ENCODE data around the gene TERT. TPM values are rescaled to one million over a fixed set of nuclear protein-coding genes. Genes with fewer than 3 reads are reported as not detected.

Gene TERT
- total and polyA plus RNA-seq, 2 donors, result not detected

DNA sequence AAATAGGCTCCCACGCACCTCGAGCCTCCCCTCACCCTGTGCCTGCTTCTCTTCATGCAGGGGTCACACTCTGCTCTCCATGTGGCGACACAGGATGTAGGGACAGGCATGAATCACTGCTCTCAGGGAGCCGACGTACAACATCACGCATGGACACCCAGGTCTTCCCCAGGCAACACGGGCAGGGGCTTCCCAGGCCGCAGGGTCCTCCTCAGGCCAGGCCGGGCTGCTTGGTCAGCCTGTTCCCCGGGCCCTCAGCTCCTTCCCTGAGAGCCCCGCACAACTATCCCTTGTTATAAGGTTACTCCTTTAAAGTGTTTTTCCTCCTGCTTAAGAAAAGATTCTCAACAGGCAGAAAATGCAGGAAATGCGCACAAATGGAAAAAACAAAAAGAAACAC lies 68.6 kb downstream of the TERT start:
- no peak for DNase-seq (ENCODE audit: extremely low spot score)
- WGBS, result 71% methylated on average over 12 of the region's 12 CpGs
- H3K4me1 ChIP-seq (ENCODE audit: insufficient read depth), result no peaks in the 10 kb centered on the region
- H3K4me3 ChIP-seq (ENCODE audit: low read depth, low read length), result no peak overlapping the region
- no peaks in the 10 kb centered on the region for H3K36me3 ChIP-seq (ENCODE audit: insufficient read depth)
- H3K27ac ChIP-seq (ENCODE audit: low read depth), result no peak overlapping the region

DNA sequence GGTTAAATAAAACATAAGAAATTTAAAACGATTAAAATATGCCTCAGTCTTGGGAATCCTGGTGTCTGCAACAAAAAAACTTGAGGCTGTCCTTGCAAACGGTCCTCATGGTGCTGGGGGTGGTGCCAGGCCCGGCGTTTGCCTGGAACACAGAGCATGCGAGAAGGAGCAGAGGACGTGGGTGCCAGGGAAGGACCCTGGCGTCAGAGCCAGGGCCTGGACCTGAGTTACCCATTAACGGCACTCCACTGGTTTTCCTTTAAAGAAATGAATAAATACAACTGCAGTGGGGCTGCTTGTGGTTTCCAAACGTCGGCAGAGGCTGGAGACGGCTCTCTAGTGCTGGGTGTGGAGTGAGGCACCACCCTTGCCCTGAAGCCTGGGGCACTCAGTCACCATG lies 69.8 kb downstream of the TERT start, which contains the start of gene SLC6A18:
Gene SLC6A18 (plus strand): TSS at position 301 of the 400 bp plus-strand sequence. CDS start 97 bp downstream, at position 398.
- WGBS, result 74% methylated on average over 11 of the region's 11 CpGs
- no peaks in the 10 kb centered on the region for H3K36me3 ChIP-seq (ENCODE audit: insufficient read depth)
- no peak within 1 kb of the TSS for H3K27ac ChIP-seq (ENCODE audit: low read depth)
- H3K4me3 ChIP-seq (ENCODE audit: low read depth, low read length), result no peak within 1 kb of the TSS
- no peaks in the 10 kb centered on the region for H3K4me1 ChIP-seq (ENCODE audit: insufficient read depth)
- DNase-seq (ENCODE audit: extremely low spot score), result no peak

DNA sequence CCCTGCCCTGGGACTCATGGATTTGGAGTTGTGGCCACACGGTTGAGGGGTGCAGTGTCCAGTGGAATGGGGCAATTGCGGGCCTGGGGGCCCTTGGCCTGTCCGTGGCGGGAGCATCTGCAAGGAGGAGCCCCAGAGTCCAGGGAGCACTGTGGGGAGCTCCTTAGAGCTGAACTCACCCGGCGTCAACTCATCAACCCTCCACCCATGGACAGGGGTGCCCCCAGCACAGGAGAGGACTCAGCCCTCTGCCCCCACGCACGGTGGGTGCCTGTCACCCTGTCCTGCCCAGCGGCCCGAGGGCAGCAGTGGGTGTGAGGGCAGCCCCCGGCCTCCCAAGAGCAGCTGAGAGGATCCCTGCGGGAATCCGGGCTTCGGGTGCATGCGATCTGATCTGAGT lies 70.2 kb downstream of the TERT start:
- H3K4me1 ChIP-seq (ENCODE audit: insufficient read depth), result no peaks in the 10 kb centered on the region
- 86% methylated on average over 15 of the region's 15 CpGs for WGBS
- H3K36me3 ChIP-seq (ENCODE audit: insufficient read depth), result no peaks in the 10 kb centered on the region
- no peak overlapping the region for H3K27ac ChIP-seq (ENCODE audit: low read depth)
- DNase-seq (ENCODE audit: extremely low spot score), result no peak
- H3K4me3 ChIP-seq (ENCODE audit: low read depth, low read length), result no peak overlapping the region

DNA sequence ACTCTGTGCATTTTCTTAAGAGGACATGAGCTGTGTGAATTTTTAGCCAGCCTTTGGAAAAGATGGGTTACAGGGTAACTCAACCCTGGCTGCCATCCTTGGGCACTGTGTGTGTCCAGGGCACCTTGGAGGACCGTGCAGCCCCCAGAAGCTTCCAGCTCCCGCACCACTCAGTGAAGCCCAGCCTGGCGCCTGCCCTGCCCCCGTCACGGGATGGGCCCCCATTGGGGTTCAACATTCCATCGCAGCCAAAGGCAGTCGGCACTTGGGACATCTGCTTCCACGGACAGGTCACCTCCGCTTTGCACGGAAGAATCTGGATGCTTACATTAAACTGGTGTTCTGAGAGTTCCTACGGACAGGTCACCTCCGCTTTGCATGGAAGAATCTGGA lies 71.6 kb downstream of the TERT start:
- 63% methylated on average over 12 of the region's 12 CpGs for WGBS
- Histone ChIP-seq H3K27ac (ENCODE audit: low read depth) (no peak overlapping the region), H3K4me3 (ENCODE audit: low read depth, low read length) (no peak overlapping the region), H3K36me3 (ENCODE audit: insufficient read depth) (no peaks in the 10 kb centered on the region), H3K4me1 (ENCODE audit: insufficient read depth) (no peaks in the 10 kb centered on the region)
- DNase-seq (ENCODE audit: extremely low spot score), result no peak

DNA sequence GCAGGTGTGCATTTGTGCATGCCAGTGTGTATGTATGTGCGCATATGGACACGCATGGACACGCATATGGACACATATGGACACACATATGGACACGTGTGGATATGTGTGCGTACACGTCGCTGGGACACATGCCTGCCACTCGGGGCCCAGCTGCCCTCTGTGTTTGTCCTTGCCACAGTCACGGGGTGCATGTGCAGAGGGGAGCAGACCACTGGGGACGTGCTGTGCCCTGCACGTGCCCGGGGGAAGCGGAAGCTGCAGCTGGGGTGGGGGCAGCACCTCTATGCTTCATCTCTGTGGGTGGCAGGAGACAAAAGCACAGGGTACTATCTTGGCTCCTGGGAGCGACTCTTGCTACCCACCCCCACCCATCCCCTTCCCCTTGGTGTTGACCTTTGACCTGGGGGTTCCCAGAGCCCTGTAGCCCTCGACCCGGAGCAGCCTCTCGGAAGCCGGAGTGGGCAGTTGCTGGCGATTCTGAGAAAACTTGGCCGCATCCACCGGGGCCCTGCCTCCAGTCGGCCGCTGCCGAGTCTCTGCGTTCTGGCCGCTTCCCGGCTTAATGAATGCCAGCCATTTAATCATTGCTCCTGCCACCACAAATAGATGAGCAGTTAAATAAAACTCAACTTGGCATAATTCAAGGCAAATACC lies 72.1 kb downstream of the TERT start:
- H3K27ac ChIP-seq (ENCODE audit: low read depth), result no peak overlapping the region
- 82% methylated on average over 27 of the region's 27 CpGs for WGBS

DNA sequence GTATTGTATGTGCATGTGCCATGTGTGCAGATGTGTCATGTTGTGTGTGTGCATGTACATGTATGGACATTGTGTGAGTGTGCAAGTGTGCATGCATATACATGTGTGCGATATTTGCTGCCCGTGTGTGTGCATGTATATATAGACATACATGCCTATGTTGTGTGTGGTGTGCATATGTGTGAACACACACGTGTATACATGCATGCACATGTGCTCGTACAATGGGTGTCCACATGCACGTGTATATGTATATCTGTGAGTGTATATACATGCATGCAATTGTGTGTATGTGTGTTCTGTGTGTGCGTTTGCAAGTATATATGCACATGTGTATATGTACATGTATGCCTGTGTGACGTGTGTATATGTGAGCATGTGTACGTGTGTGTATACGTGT lies 72.7 kb downstream of the TERT start:
- H3K27ac ChIP-seq (ENCODE audit: low read depth), result no peak overlapping the region
- 94% methylated on average over 9 of the region's 9 CpGs for whole genome bisulfite sequencing
- no peak overlapping the region for H3K4me3 ChIP-seq (ENCODE audit: low read depth, low read length)
- H3K4me1 ChIP-seq (ENCODE audit: insufficient read depth), result no peaks in the 10 kb centered on the region
- DNase-seq (ENCODE audit: extremely low spot score), result no peak
- H3K36me3 ChIP-seq (ENCODE audit: insufficient read depth), result no peaks in the 10 kb centered on the region

More for the DNA sequence above, 72.1 kb downstream of the TERT start:
- Histone ChIP-seq H3K4me1 (ENCODE audit: insufficient read depth) (no peaks in the 10 kb centered on the region), H3K4me3 (ENCODE audit: low read depth, low read length) (no peak overlapping the region), H3K36me3 (ENCODE audit: insufficient read depth) (no peaks in the 10 kb centered on the region)
- no peak for DNase-seq (ENCODE audit: extremely low spot score)

DNA sequence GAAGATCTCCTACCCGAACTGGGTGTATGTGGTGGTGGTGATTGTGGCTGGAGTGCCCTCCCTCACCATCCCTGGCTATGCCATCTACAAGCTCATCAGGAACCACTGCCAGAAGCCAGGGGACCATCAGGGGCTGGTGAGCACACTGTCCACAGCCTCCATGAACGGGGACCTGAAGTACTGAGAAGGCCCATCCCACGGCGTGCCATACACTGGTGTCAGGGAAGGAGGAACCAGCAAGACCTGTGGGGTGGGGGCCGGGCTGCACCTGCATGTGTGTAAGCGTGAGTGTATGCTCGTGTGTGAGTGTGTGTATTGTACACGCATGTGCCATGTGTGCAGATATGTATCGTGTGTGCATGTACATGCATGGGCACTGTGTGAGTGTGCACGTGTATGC lies 73.1 kb downstream of the TERT start:
- DNase-seq (ENCODE audit: extremely low spot score), result no peak
- 91% methylated on average over 10 of the region's 10 CpGs for WGBS
- no peaks in the 10 kb centered on the region for H3K36me3 ChIP-seq (ENCODE audit: insufficient read depth)

DNA sequence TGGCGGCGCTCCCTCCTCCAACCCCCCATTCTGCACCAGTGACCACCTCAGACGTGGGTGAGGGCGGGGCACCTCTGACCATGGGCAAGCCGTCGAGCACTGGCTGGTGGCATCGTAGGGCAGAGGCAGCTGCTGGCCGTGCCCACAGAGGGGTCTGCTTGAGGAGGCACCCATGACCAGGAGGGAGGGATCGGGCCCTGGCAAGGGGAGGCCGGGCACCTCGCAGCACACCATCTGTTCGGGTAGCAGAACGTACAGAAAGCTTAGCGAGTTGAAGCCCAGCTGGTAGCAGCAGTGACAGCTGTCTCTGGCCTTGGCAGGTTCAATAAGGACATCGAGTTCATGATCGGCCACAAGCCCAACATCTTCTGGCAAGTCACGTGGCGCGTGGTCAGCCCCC lies 74.0 kb downstream of the TERT start:
- WGBS, result 90% methylated on average over 19 of the region's 19 CpGs
- Histone ChIP-seq H3K27ac (ENCODE audit: low read depth) (no peak overlapping the region), H3K4me1 (ENCODE audit: insufficient read depth) (no peaks in the 10 kb centered on the region), H3K36me3 (ENCODE audit: insufficient read depth) (no peaks in the 10 kb centered on the region), H3K4me3 (ENCODE audit: low read depth, low read length) (no peak overlapping the region)
- DNase-seq (ENCODE audit: extremely low spot score), result no peak

More for the DNA sequence above, 73.1 kb downstream of the TERT start:
- Histone ChIP-seq H3K27ac (ENCODE audit: low read depth) (no peak overlapping the region), H3K4me1 (ENCODE audit: insufficient read depth) (no peaks in the 10 kb centered on the region), H3K4me3 (ENCODE audit: low read depth, low read length) (no peak overlapping the region)

DNA sequence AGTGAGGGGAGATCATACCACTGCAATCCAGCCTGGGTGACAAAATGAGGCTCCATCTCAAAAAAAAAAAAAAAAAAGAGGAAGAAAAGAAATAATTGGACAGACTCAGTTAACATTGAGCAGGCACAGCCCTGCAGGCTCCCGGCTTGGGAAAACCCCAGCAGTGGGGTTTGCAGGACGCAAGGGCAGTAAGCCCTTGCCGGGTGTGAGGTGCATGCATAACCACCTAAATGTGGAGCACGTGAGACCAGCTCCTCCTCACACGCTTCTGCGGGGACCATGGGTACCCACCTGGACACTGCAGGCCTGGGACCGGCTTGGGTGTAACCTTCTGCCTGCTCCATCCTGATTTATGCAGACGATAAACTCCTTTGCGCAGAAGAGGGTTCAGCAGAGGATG lies 74.5 kb downstream of the TERT start:
- Histone ChIP-seq H3K4me1 (ENCODE audit: insufficient read depth) (no peaks in the 10 kb centered on the region), H3K27ac (ENCODE audit: low read depth) (no peak overlapping the region), H3K4me3 (ENCODE audit: low read depth, low read length) (no peak overlapping the region), H3K36me3 (ENCODE audit: insufficient read depth) (no peaks in the 10 kb centered on the region)
- no peak for DNase-seq (ENCODE audit: extremely low spot score)
- WGBS, result 82% methylated on average over 9 of the region's 9 CpGs

DNA sequence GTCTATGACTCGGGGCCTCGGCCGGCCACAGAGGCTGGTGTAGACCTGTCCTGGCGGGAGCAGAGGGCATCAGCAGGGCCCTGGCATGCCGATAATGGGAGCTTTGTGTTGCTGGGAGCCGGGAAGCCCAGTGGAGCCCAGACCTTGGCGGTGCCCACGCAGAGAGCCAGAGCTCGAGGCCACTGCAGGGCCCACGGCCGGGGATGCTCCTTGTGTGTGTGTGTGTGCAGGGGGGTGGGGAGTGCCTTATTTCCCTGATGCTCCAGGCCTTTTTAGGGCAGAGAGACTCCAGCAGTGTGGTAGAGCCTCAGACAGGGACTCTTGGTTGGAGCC lies 75.1 kb downstream of the TERT start:
- Histone ChIP-seq H3K36me3 (ENCODE audit: insufficient read depth) (no peaks in the 10 kb centered on the region), H3K27ac (ENCODE audit: low read depth) (no peak overlapping the region), H3K4me3 (ENCODE audit: low read depth, low read length) (no peak overlapping the region), H3K4me1 (ENCODE audit: insufficient read depth) (no peaks in the 10 kb centered on the region)
- DNase-seq (ENCODE audit: extremely low spot score), result no peak
- 80% methylated on average over 11 of the region's 11 CpGs for WGBS

DNA sequence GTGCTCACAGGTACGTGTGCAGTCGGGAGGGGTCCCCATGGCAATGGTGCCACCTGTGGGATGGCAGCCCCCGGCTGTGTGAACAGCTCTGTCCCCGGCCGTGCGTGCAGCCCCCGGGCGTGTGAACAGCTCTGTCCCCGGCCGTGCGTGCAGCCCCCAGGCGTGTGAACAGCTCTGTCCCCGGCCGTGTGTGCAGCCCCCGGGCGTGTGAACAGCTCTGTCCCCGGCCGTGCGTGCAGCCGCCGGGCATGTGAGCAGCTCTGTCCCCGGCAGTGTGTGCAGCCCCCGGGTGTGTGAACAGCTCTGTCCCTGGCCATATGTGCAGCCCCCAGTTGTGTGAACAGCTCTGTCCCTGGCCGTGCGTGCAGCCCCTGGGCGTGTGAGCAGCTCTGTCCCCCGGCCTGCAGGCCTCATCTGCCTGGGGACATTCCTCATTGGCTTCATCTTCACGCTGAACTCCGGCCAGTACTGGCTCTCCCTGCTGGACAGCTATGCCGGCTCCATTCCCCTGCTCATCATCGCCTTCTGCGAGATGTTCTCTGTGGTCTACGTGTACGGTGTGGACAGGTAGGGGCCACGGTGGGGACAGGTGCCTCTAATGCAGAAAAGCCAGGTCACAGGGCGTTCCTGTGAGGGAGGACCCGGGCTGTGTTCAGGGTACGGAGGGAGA lies 75.6 kb downstream of the TERT start:
- DNase-seq (ENCODE audit: extremely low spot score), result no peak
- H3K4me1 ChIP-seq (ENCODE audit: insufficient read depth), result no peaks in the 10 kb centered on the region
- no peak overlapping the region for H3K4me3 ChIP-seq (ENCODE audit: low read depth, low read length)
- no peak overlapping the region for H3K27ac ChIP-seq (ENCODE audit: low read depth)
- WGBS, result 75% methylated on average over 38 of the region's 38 CpGs
- H3K36me3 ChIP-seq (ENCODE audit: insufficient read depth), result no peaks in the 10 kb centered on the region

DNA sequence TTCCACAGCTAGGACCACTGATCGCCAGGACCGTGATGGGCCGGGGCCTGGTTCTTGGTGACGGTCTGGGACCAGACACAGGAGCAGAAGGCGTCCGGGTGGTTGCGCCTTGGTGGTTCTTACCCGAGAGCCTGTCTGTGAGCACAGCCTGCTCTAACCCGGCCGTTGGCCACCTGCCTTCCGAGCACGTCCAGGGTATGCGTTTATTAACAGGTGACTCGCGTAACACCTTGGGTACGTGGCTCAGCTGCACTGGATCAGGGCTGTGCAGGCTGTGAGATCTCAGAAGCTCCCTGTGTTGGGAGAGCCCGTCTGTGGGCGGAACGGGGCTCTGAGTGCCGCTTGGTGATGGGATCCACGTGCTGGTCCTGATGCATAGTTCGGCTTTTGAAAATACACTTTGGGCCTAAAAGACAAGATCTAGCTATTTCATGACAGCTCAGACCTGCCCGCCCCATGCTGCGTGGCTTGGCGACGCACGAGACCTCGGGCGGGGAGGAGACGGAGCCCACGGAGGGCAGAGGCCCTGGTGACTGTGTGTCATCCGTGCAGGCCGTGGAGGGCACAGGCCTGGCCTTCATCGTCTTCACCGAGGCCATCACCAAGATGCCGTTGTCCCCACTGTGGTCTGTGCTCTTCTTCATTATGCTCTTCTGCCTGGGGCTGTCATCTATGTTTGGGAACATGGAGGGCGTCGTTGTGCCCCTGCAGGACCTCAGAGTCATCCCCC lies 76.4 kb downstream of the TERT start:
- DNase-seq (ENCODE audit: extremely low spot score), result no peak
- no peak overlapping the region for H3K27ac ChIP-seq (ENCODE audit: low read depth)
- no peaks in the 10 kb centered on the region for H3K4me1 ChIP-seq (ENCODE audit: insufficient read depth)
- H3K4me3 ChIP-seq (ENCODE audit: low read depth, low read length), result no peak overlapping the region
- H3K36me3 ChIP-seq (ENCODE audit: insufficient read depth), result no peaks in the 10 kb centered on the region
- WGBS, result 84% methylated on average over 38 of the region's 38 CpGs

DNA sequence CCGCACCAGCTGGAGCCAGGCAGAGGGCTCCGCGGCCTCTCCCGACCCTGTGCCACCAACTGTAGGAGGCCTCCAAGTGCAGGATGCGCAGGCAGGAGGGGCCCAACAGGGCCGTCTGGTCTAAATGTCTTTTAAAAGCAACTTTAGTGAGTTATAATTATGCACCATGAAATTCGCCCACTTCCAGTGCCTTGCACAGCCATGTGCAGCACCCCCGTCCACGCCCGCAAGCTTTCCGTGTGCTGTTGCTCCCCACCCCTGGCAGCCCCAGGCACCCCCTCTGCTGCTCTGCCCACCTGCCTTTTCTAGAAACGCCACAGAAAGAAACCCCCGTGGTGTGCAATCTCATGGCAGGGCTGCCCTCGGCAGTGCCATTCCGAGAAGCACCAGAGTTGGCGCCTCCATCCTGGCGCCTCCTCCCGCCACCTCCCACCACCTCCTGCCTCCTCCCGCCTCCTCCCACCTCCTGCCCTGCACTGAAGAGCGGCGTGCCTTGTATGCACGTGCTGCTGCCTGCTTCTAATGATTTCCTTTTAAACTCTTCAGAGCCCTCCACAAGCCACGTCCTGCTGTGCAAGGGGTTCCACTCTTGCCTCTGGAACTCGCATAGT lies 77.2 kb downstream of the TERT start:
- Histone ChIP-seq H3K27ac (ENCODE audit: low read depth) (no peak overlapping the region), H3K4me3 (ENCODE audit: low read depth, low read length) (no peak overlapping the region), H3K4me1 (ENCODE audit: insufficient read depth) (no peaks in the 10 kb centered on the region), H3K36me3 (ENCODE audit: insufficient read depth) (no peaks in the 10 kb centered on the region)
- WGBS, result 52% methylated on average over 24 of the region's 24 CpGs
- DNase-seq (ENCODE audit: extremely low spot score), result no peak

DNA sequence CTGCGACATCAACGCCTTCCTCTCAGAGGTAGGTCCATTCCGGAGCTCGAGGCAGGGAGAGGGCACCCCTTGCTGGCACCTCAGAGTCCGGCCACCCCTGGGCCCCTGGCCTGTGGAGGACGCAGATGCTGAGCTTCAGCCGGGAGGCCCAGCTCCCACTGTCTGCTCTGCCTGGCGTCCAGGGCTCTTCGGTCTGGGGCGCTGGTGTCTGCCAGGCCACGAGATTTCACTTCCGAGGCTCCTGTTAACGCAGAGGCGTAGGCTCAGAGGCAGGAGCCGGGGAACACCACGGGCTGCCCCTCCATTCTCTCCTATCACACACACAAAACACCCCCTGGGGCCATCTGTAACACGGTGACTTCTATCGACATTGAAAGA lies 78.0 kb downstream of the TERT start:
- Histone ChIP-seq H3K4me1 (ENCODE audit: insufficient read depth) (no peaks in the 10 kb centered on the region), H3K27ac (ENCODE audit: low read depth) (no peak overlapping the region), H3K4me3 (ENCODE audit: low read depth, low read length) (no peak overlapping the region), H3K36me3 (ENCODE audit: insufficient read depth) (no peaks in the 10 kb centered on the region)
- 81% methylated on average over 18 of the region's 18 CpGs for WGBS
- no peak for DNase-seq (ENCODE audit: extremely low spot score)

All from urinary bladder (tissue), 4 donors.